A673 (cell line): ENCODE results near the gene KCNQ1OT1.

ENCODE experiments used
- EZH2 ChIP-seq: fragments of 200-600 bp; sonication (generic); IDR thresholded peaks from 2 replicates; pipeline ENCODE4 v1.6.1; 2017; ENCODE audit warnings: borderline replicate concordance, low read depth, mild to moderate bottlenecking, mixed read lengths, antibody characterized with exemption, low read length; ENCODE audit not compliant: poor library complexity, severe bottlenecking
- TF ChIP-seq, protein P1 (sequence below): fragments of 300-800, 200-600 bp; sonication (generic); conservative IDR thresholded peaks from 2 replicates; pipeline ENCODE4 v1.5.1; 2017; ENCODE audit warnings: low read depth, mild to moderate bottlenecking, antibody characterized with exemption, low read length, moderate library complexity, mixed read lengths

DNA sequence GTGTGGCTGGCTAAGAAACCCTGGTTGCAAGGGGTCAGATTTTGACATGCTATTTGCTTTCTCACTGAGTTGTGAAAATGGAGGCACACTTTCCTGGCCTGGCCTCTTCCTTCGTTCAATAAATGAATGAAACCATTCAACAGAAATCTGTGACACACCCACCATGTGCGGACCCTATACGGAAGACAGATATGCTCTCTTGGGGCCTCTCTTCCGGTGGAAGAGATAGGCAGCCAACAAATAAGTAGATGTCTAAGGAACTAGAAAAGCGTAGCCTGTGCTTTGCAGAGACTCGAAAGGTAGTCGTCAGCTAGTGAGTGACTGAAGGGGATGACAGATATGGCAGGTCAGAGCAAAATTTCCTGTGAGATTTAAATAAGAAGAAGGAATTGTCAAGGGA is 5.3 kb downstream of the KCNQ1OT1 start:
- no peak for TF ChIP-seq EZH2
- TF ChIP-seq, protein P1, sequence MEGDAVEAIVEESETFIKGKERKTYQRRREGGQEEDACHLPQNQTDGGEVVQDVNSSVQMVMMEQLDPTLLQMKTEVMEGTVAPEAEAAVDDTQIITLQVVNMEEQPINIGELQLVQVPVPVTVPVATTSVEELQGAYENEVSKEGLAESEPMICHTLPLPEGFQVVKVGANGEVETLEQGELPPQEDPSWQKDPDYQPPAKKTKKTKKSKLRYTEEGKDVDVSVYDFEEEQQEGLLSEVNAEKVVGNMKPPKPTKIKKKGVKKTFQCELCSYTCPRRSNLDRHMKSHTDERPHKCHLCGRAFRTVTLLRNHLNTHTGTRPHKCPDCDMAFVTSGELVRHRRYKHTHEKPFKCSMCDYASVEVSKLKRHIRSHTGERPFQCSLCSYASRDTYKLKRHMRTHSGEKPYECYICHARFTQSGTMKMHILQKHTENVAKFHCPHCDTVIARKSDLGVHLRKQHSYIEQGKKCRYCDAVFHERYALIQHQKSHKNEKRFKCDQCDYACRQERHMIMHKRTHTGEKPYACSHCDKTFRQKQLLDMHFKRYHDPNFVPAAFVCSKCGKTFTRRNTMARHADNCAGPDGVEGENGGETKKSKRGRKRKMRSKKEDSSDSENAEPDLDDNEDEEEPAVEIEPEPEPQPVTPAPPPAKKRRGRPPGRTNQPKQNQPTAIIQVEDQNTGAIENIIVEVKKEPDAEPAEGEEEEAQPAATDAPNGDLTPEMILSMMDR, result no peak
